DND-41 (cell line): ENCODE measurements around the gene TEC.

ENCODE experiments used
- ATAC-seq: fragments of 200-7000 bp; cut with Tn5 transposase; 3 replicates; pipeline ENCODE4 v1.9.1; 2021; ENCODE audit warnings: low read depth; ENCODE audit not compliant: insufficient read depth
- DNase-seq: peaks from one replicate; pipeline ENCODE4 v3.0.0-alpha.2; 2020
- H2AFZ ChIP-seq: 2 replicates; pipeline ENCODE4 v1.6.0; 2012; ENCODE audit warnings: low read depth, low read length
- H3K27ac ChIP-seq: 2 replicates; pipeline ENCODE4 v1.5.1; 2012; ENCODE audit warnings: low read length, inconsistent platforms
- H3K27me3 ChIP-seq: fragments of 200-600 bp; sonication (generic); 2 replicates; pipeline ENCODE4 v1.6.0; 2012; ENCODE audit warnings: low read length, mild to moderate bottlenecking, inconsistent platforms; ENCODE audit not compliant: insufficient read depth, poor library complexity
- H3K36me3 ChIP-seq: 2 replicates; pipeline ENCODE4 v1.5.1; 2012; ENCODE audit warnings: low read length, inconsistent platforms; ENCODE audit not compliant: insufficient read depth
- H3K4me1 ChIP-seq: 2 replicates; pipeline ENCODE4 v1.5.1; 2012; ENCODE audit warnings: mild to moderate bottlenecking, low read length; ENCODE audit not compliant: insufficient read depth
- H3K4me2 ChIP-seq: 2 replicates; pipeline ENCODE4 v1.6.0; 2012; ENCODE audit warnings: mild to moderate bottlenecking, moderate library complexity, low read length, inconsistent platforms; ENCODE audit not compliant: insufficient read depth
- H3K4me3 ChIP-seq, 2 experiments: fragments of 200-600 bp in 1 of 2; shearing (Covaris generic) in 1 of 2; 2 replicates each; pipeline ENCODE4 v1.5.1; 2012 to 2016; ENCODE audit warnings: inconsistent platforms in 2 of 2, low read length in 2 of 2, mild to moderate bottlenecking in 2 of 2, low read depth in 1 of 2, moderate library complexity in 1 of 2
- H3K79me2 ChIP-seq: 2 replicates; pipeline ENCODE4 v1.6.0; 2012; ENCODE audit warnings: low read length, inconsistent platforms; ENCODE audit not compliant: insufficient read depth
- H3K9ac ChIP-seq: 2 replicates; pipeline ENCODE4 v1.6.0; 2012; ENCODE audit warnings: low read depth, mild to moderate bottlenecking, inconsistent platforms, low read length, moderate library complexity
- H3K9me3 ChIP-seq: 2 replicates; pipeline ENCODE4 v1.5.1; 2012; ENCODE audit warnings: low read length, moderate library complexity, mild to moderate bottlenecking, inconsistent platforms; ENCODE audit not compliant: insufficient read depth, severe bottlenecking
- H4K20me1 ChIP-seq: 2 replicates; pipeline ENCODE4 v1.6.0; 2012; ENCODE audit warnings: low read length; ENCODE audit not compliant: insufficient read depth
- CTCF ChIP-seq: IDR thresholded peaks from 2 replicates; pipeline ENCODE4 v1.5.1; 2012; ENCODE audit warnings: borderline replicate concordance, low read length, moderate library complexity, mild to moderate bottlenecking; ENCODE audit not compliant: poor library complexity, severe bottlenecking; ENCODE audit errors: extremely low read depth
- EZH2 ChIP-seq: IDR thresholded peaks from 3 replicates; pipeline ENCODE4 v1.6.1; 2012; ENCODE audit warnings: borderline replicate concordance, low read depth, mild to moderate bottlenecking, moderate library complexity, low read length, inconsistent platforms; ENCODE audit not compliant: severe bottlenecking

The TEC gene

GRCh38 chr4:48237996-48238645, 31.5 kb downstream of the TEC start:
- no peak for TF ChIP-seq EZH2
- TF ChIP-seq CTCF, result no peak
- Histone ChIP-seq H3K4me3 (no peak overlapping the region), H2AFZ (no peak overlapping the region), H3K79me2 (no peaks in the 10 kb centered on the region), H3K4me1 (no peaks in the 10 kb centered on the region), H3K4me2 (no peak overlapping the region), H4K20me1 (no peaks in the 10 kb centered on the region), H3K9ac (no peak overlapping the region), H3K27me3 (peaks cover 2% of the 10 kb centered on the region), H3K27ac (no peak overlapping the region), H3K36me3 (no peaks in the 10 kb centered on the region), H3K9me3 (no peaks in the 10 kb centered on the region)
- no peak for ATAC-seq
- DNase-seq, result no peak

GRCh38 chr4:48235050-48235449, 34.6 kb downstream of the TEC start:
- no peak overlapping the region for H3K27ac ChIP-seq
- H2AFZ ChIP-seq, result no peak overlapping the region
- H3K4me3 ChIP-seq, result no peak overlapping the region
- no peaks in the 10 kb centered on the region for H3K79me2 ChIP-seq
- H3K9me3 ChIP-seq, result no peaks in the 10 kb centered on the region
- no peak for ATAC-seq
- no peaks in the 10 kb centered on the region for H3K4me1 ChIP-seq
- H4K20me1 ChIP-seq, result no peaks in the 10 kb centered on the region
- DNase-seq, result no peak
- no peaks in the 10 kb centered on the region for H3K36me3 ChIP-seq
- H3K4me2 ChIP-seq, result no peak overlapping the region
- H3K9ac ChIP-seq, result no peak overlapping the region
- TF ChIP-seq CTCF (no peak), EZH2 (no peak)
- peaks cover 2% of the 10 kb centered on the region for H3K27me3 ChIP-seq

- no peaks in the 10 kb centered on the region for H4K20me1 ChIP-seq
- H3K9ac ChIP-seq, result no peak overlapping the region
- DNase-seq (no peak), ATAC-seq (no peak)
- no peaks in the 10 kb centered on the region for H3K4me1 ChIP-seq
- TF ChIP-seq EZH2 (no peak), CTCF (no peak)
- H3K4me2 ChIP-seq, result no peak overlapping the region
- no peak overlapping the region for H3K27ac ChIP-seq
- no peaks in the 10 kb centered on the region for H3K79me2 ChIP-seq
- no peak overlapping the region for H2AFZ ChIP-seq
- no peaks in the 10 kb centered on the region for H3K36me3 ChIP-seq
- H3K4me3 ChIP-seq, result no peak overlapping the region
- H3K9me3 ChIP-seq, result no peaks in the 10 kb centered on the region
- H3K27me3 ChIP-seq, result peaks cover 2% of the 10 kb centered on the region
These were observed 35.1 kb downstream of the TEC start for GRCh38 chr4:48234575-48234974.

- DNase-seq (no peak), ATAC-seq (no peak)
- no peak overlapping the region for H3K4me2 ChIP-seq
- H4K20me1 ChIP-seq, result no peaks in the 10 kb centered on the region
- no peaks in the 10 kb centered on the region for H3K9me3 ChIP-seq
- no peaks in the 10 kb centered on the region for H3K27me3 ChIP-seq
- H3K27ac ChIP-seq, result no peak overlapping the region
- no peak overlapping the region for H2AFZ ChIP-seq
- H3K36me3 ChIP-seq, result no peaks in the 10 kb centered on the region
- no peak overlapping the region for H3K4me3 ChIP-seq
- H3K4me1 ChIP-seq, result no peaks in the 10 kb centered on the region
- TF ChIP-seq CTCF (no peak), EZH2 (no peak)
- H3K79me2 ChIP-seq, result no peaks in the 10 kb centered on the region
- H3K9ac ChIP-seq, result no peak overlapping the region
These were observed 40.7 kb downstream of the TEC start for GRCh38 chr4:48228949-48229348.
